GM12878 (cell line): ENCODE results near the gene KLHL9. TPM values are rescaled to one million over a fixed set of nuclear protein-coding genes. Genes with fewer than 3 reads are reported as not detected.
"Not testable (repeated sequence)": the region's sequence is repeated elsewhere in the genome, so short reads cannot be mapped to it uniquely, and the experiment has no call there.

Experiments
- ATAC-seq: fragments of 200-7000 bp; cut with Tn5 transposase; 3 replicates; pipeline ENCODE4 v1.9.1; 2020; ENCODE audit warnings: mild to moderate bottlenecking, moderate library complexity
- BruUV-seq: library from RNA; stranded (reverse); fragments of 400-500 nt; replicated peaks from 2 replicates; lab custom pipeline; 2021; lab: Mats Ljungman, UMichigan
- CTCF ChIA-PET: fragments of 300-600 bp; sonication (Branson Sonifier 250); formaldehyde crosslinking; extraction: SDS; loops from one replicate; lab custom pipeline; 2021; ENCODE audit warnings: inconsistent platforms; lab: Yijun Ruan, JAX
- POLR2A ChIA-PET: fragments of 350-600 bp; formaldehyde crosslinking; extraction: SDS; loops from one replicate; lab custom pipeline; 2021; ENCODE audit warnings: inconsistent platforms; lab: Charles Lee
- RAD21 ChIA-PET: fragments of 300-600 bp; sonication (Branson Sonifier 250); formaldehyde crosslinking; loops from one replicate; lab custom pipeline; 2023; ENCODE audit warnings: antibody characterized with exemption; ENCODE audit not compliant: unreplicated experiment; lab: Charles Lee
- SMC1A ChIA-PET: fragments of 300-600 bp; sonication (Branson Sonifier 250); formaldehyde crosslinking; loops from one replicate; lab custom pipeline; 2023; ENCODE audit not compliant: unreplicated experiment, uncharacterized antibody; lab: Charles Lee
- DNase-seq: peaks from one replicate; pipeline ENCODE4 v3.0.0-alpha.2; 2011; ENCODE audit warnings: low read depth, low spot score
- FAIRE-seq: peaks from 3 replicates; lab custom pipeline; 2011; peaks lifted over from hg19 to GRCh38; lab: Jason Lieb, UNC
- H2AFZ ChIP-seq: 2 replicates; pipeline ENCODE4 v1.6.0; 2011; ENCODE audit warnings: low read depth, low read length, control low read depth; ENCODE audit not compliant: control insufficient read depth
- H3K27ac ChIP-seq: 2 replicates; pipeline ENCODE4 v1.5.1; 2011; ENCODE audit warnings: control low read depth; ENCODE audit not compliant: control insufficient read depth, insufficient read depth
- H3K27me3 ChIP-seq, 2 experiments: replicated peaks in 1 of 2; 2 replicates each; pipeline versions ENCODE4 v1.6.0 to v1.6.1; 2011; ENCODE audit warnings: low read length in 1 of 2; ENCODE audit not compliant: control insufficient read depth in 2 of 2, insufficient read depth in 2 of 2
- H3K36me3 ChIP-seq, 2 experiments: 2 replicates each; pipeline ENCODE4 v1.5.1; 2011; ENCODE audit warnings: low read length in 1 of 2; ENCODE audit not compliant: control insufficient read depth in 2 of 2, insufficient read depth in 2 of 2
- H3K4me1 ChIP-seq: 2 replicates; pipeline ENCODE4 v1.6.1; 2011; ENCODE audit warnings: mild to moderate bottlenecking, low read length, moderate library complexity, mixed read lengths; ENCODE audit not compliant: control insufficient read depth, insufficient read depth
- H3K4me2 ChIP-seq: 2 replicates; pipeline ENCODE4 v1.6.0; 2011; ENCODE audit warnings: control low read depth; ENCODE audit not compliant: control insufficient read depth, insufficient read depth
- H3K4me3 ChIP-seq: fragments of 200-600 bp; sonication (generic); 2 replicates; pipeline ENCODE4 v1.5.1; 2016
- H3K79me2 ChIP-seq: 2 replicates; pipeline ENCODE4 v1.6.0; 2011; ENCODE audit warnings: low read length; ENCODE audit not compliant: control insufficient read depth, insufficient read depth
- H3K9ac ChIP-seq: 2 replicates; pipeline ENCODE4 v1.8.0; 2011; ENCODE audit warnings: low read length, control low read depth, mixed read lengths; ENCODE audit not compliant: control insufficient read depth, insufficient read depth
- H3K9me3 ChIP-seq: replicated peaks from 3 replicates; pipeline ENCODE4 v1.5.1; 2011; ENCODE audit warnings: mild to moderate bottlenecking, low read length; ENCODE audit not compliant: control insufficient read depth, insufficient read depth
- H4K20me1 ChIP-seq: 2 replicates; pipeline ENCODE4 v1.6.0; 2011; ENCODE audit not compliant: control insufficient read depth, insufficient read depth
- CREM ChIP-seq: IDR thresholded peaks from 2 replicates; pipeline ENCODE4 v1.6.1; 2014; ENCODE audit warnings: antibody characterized with exemption, low read depth
- FOS ChIP-seq: IDR thresholded peaks from 3 replicates; pipeline ENCODE4 v1.6.1; 2011; ENCODE audit warnings: borderline replicate concordance; ENCODE audit not compliant: insufficient read length; ENCODE audit errors: extremely low read depth
- SIX5 ChIP-seq: IDR thresholded peaks from 2 replicates; pipeline ENCODE4 v1.6.1; 2011; ENCODE audit warnings: mild to moderate bottlenecking, low read depth, low read length, moderate library complexity; ENCODE audit not compliant: severe bottlenecking
- WGBS: methylation state at CpG from one replicate; pipeline ENCODE4 v1.1.6; 2016; ENCODE audit warnings: low lambda C conversion rate; ENCODE audit not compliant: insufficient replicate concordance, insufficient coverage; ENCODE audit errors: missing lambda C conversion rate; 5-methylcytosine and 5-hydroxymethylcytosine counted together
- in situ Hi-C: fragments of 300-500 bp; cut with MboI; formaldehyde crosslinking; loops from 9 replicates; pipeline ENCODE4 v1.14.3; 2018; ENCODE audit warnings: mixed read lengths
- intact Hi-C: fragments of 100-400 bp; cut with micrococcal nuclease; formaldehyde crosslinking; loops from one replicate; pipeline ENCODE4 v1.14.2; 2022; ENCODE audit not compliant: unreplicated experiment
- polyA plus RNA-seq, 11 experiments: library from polyadenylated mRNA; depleted of rRNA in 4 of 11; unstranded in 6 of 11; stranded (reverse) in 5 of 11; fragments of >200 nt; fragmentation: Nextera tagmentation in 4 of 11; fragmentation: Illumina TruSeq in 1 of 11; extraction: Ambion mirVana in 4 of 11; extraction: Trizol in 1 of 11; gene quantifications; 1 replicate in 1 of 11; 2 replicates in 10 of 11; pipeline versions ENCODE4 v1.2.1 to v1.2.3, GENCODE V29; 2011 to 2016; ENCODE audit warnings: inconsistent platforms in 2 of 11, missing spikeins in 2 of 11, low read depth in 1 of 11
- total RNA-seq, 4 experiments: library from RNA; depleted of rRNA in 3 of 4; stranded (reverse); fragments of >200 nt in 3 of 4; fragmentation: Illumina TruSeq in 1 of 4; extraction: Trizol in 1 of 4; gene quantifications; 2 replicates each; pipeline versions ENCODE4 v1.2.1 to v1.2.3, GENCODE V29; 2013 to 2021

The KLHL9 gene
- total and polyA plus RNA-seq, 10 of the 15 experiments (the other 5 are each of a cell fraction or from before 2014, with no cell fraction given): 3.8 to 37.7 (median 17.4) TPM

DNA sequence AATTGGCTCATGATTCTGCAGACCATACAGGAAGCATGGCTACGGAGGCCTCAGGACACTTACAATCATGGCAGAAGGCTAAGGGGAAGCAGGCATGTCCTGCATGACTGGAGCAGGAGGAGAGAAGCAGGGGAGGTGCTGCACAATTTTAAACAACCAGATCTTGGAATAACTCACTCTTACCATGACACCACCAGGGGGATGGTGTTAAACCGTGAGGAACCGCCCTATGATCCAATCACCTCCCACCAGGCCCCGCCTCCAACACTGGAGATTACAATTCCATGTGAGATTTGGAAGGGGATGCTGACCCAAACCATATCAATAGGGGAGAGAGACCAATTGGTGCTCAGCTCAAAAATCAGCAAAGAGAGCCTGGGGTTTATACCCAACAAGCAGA is 36.3 kb upstream of the KLHL9 start:
- CTCF ChIA-PET, intact Hi-C loops, ATAC-seq, H3K4me2 ChIP-seq, H3K79me2 ChIP-seq, DNase-seq, H3K4me3 ChIP-seq, H3K27ac ChIP-seq, FAIRE-seq, H3K9me3 ChIP-seq, H2AFZ ChIP-seq, H3K27me3 ChIP-seq, H4K20me1 ChIP-seq, RAD21 ChIA-PET, BruUV-seq, H3K9ac ChIP-seq, in situ Hi-C loops, H3K36me3 ChIP-seq, H3K4me1 ChIP-seq: not testable (repeated sequence)
- ChIA-PET POLR2A (interaction anchor here (1.2 kb wide), 1 partner anchor 9 kb away, joined by 3 read pairs; no protein-coding TSS in a partner anchor), SMC1A (interaction anchor here (1.2 kb wide), 1 partner anchor 10 kb away, joined by 3 read pairs; no protein-coding TSS in a partner anchor)
- 27% methylated on average over 4 of the region's 4 CpGs for WGBS

GRCh38 chr9:21367957-21368356 is 32.8 kb upstream of the KLHL9 start, which contains the start of gene IFNA13:
Gene IFNA13 (minus strand): TSS chr9:21368057. CDS start chr9:21368010, 47 bp downstream.
- BruUV-seq: no TSS peak
- WGBS: 40% methylated on average over 3 of the region's 3 CpGs

More at GRCh38 chr9:21367957-21368356, 32.8 kb upstream of the KLHL9 start, which contains the start of gene IFNA13:
- DNase-seq: no peak
- intact Hi-C loops: no loop called here
- Histone ChIP-seq H4K20me1 (no peaks in the 10 kb centered on the region), H2AFZ (no peak within 1 kb of the TSS), H3K36me3 (no peaks in the 10 kb centered on the region), H3K79me2 (no peaks in the 10 kb centered on the region), H3K9ac (no peak within 1 kb of the TSS), H3K4me3 (no peak within 1 kb of the TSS), H3K4me1 (no peaks in the 10 kb centered on the region), H3K27ac (no peak within 1 kb of the TSS), H3K4me2 (no peak within 1 kb of the TSS), H3K27me3 (no peaks in the 10 kb centered on the region)
- SMC1A ChIA-PET: interaction anchor here (1.2 to 3.0 kb wide), 2 partner anchors 11 to 28 kb away, joined by 3 to 20 read pairs; no protein-coding TSS in a partner anchor
- RAD21 ChIA-PET: no interaction called here
- CTCF ChIA-PET: interaction anchor here (1.0 to 1.6 kb wide), 3 partner anchors 11 to 30 kb away, joined by 3 to 7 read pairs (median 6); no protein-coding TSS in a partner anchor
- TF ChIP-seq CREM (no peak), SIX5 (no peak), FOS (no peak)
- TF ChIP-seq, all 136 proteins: peak for 0
- in situ Hi-C loops: no loop called here
- FAIRE-seq (no peak), ATAC-seq (no peak)
- POLR2A ChIA-PET: no interaction called here
- no peaks in the 10 kb centered on the region for H3K9me3 ChIP-seq
